GM19328 (cell line): Measurements from ENCODE around the gene HOXC4.
"Not testable (repeated sequence)": the region's sequence is repeated elsewhere in the genome, so short reads cannot be mapped to it uniquely, and the experiment has no call there.

Source experiments
- ATAC-seq: cut with Tn5 transposase; IDR thresholded peaks from one replicate; pipeline ENCODE4 v1.9.1; 2021; ENCODE audit warnings: mild to moderate bottlenecking, moderate library complexity; ENCODE audit not compliant: unreplicated experiment

The HOXC4 gene

DNA sequence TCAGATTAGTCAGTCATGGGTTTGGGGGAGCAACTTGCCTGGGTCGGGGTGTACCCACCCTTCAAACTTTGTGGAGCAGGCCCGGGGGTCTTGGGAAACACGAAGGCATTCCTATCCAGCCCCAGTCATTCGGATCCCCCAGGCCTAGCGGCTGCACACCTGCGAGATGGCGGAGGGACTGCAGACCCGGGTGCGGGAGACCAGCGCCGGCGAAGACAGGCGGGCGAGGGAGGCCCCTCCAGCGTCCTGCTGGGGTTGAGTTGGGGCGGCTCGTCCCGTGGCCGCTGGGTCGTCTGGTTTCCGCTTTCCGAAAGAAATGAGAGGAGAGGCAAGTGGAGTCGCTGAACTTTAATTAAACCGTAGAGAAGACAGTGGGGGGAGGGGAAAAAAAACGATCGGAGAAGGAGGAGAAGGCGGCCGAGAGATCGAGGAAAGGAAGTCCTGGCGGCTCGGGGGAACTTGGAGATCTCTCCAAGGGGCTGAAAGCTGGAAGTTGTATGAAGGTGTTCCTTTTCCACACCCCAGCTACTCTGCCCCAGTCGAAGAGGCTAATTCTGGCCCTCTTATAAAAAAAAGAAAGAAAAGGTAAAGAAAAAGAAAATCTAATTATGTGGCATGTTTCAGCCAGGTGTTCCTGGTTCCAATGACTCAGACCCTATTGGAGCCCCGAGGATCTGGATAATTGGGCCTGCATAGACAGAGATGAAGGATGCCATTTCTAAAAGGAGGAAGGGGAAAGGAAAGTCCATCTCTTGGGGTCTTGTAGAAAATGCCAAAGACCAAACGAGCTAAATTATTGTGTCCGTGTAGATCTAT is 28.2 kb downstream of the HOXC4 start:
- not testable (repeated sequence) for ATAC-seq

DNA sequence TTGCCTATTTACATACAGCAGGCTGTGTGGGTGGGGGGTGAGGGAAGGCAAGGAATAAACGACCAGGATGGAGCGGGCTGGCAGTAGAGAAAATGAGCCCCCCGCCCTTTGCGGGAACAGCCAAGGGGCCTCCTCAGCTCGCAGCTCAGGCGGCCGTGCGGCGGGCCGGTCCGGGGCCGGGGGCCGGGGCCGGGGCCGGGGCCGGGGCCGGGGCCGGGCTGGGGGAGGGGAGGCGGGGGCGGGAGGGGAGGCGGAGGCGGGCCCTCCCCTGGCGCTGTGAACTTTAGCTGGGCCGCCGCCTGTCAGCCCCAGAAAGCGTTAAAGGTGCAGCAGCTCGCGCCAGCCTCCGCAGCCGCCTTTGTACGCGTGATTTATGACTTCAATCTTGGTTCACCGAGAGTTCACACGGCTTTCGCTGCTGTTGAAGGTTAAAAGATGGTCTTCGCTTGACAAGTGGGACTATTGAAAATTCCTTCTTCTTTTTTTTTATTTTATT is 28.8 kb downstream of the HOXC4 start:
- ATAC-seq = no peak

DNA sequence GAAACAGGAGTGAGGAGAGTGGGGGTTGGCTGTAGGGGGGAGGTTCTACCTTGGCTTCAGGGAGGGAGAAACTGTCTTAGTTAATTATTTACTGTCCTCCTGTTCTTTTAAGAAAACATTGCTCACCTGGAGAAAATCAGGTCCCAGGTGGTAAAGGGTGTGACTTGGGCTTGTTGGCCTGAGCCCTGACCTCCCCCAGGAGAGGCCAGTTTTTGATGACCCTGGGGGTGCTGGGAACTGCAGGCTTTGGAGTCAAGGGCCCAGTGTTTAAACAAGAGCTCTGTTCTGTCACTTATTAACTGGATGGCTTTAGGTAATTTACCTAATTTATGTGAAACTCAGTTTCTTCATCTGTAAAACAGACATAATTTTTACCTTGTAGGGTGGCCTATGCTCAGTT is 34.4 kb downstream of the HOXC4 start:
- not testable (repeated sequence) for ATAC-seq

DNA sequence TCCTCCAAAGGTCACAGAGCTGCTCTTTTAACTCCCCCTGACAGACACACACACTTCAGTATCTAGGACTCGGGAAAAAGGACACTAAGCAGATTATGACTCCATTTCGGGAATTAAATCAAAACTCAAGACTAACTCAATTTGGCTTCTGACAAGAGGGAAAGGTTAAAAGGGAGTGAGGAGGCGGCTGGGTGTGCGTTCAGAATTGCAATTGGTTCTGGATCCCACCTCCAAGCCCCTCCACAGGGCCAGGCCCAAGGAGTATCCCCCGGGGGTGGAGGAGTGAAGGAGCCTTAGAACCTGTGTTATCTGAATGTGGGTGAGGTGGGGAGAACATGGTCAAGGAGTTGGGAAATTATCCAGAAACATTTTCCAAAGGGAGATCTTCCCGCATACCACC is 35.8 kb downstream of the HOXC4 start:
- ATAC-seq = not testable (repeated sequence)

DNA sequence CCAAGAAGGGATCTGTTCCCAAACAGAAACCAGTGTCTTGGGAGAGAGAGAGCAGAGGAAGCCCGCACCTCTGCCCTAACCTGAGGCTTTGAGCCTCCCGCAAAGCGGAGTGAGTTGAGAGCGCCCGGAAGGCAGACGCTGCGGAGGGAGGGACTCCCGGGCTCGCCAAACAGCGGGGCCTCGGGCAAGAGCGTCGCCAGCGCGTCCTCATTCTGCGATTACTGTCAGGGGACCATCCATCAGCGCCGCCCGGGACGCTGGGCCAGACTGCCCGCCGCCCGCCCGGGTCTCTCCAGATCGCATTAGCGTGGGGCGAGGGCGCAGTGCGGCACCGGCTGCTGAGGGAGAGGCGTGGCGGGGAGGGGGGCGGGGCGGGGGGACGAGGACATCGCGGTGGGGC is 36.7 kb downstream of the HOXC4 start:
- ATAC-seq = not testable (repeated sequence)

DNA sequence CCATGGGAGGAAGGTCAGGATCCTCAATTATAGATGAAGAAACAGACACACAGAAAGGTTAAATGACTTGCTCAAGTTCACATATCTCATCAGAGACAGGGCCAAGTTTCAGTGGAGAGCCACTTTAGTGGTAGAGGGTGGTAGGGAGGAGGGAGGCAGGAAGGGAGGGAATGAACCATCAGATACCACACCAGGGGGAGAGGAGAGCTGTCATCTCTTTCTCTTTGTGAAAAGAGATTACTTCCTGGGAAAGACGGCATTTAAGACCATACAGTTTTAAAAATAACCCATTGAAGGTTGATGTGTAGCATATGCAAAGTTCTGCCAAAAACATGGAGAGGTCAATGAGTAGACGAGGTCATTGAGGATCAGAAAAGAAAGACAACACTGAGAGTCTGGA is 39.3 kb downstream of the HOXC4 start:
- ATAC-seq = not testable (repeated sequence)

DNA sequence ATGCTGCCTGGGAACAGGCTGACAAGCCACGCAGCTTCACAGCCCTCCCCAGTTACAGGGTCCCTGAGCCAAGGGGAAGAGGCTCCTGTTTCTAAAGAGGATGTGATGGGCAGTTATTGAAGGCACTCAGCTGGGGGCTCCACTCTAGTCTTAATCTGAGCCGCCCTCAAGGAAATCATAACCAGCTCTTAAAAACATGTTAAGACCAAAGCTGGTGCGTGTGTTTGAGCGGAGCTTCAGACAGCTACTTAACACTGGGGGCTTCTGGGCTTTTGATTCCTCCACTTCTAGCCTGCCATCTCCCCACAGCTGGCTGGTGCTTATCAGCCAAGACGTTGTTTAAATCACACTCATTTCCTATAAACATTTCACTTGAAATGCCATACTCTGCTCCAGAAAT is 42.3 kb downstream of the HOXC4 start:
- ATAC-seq = not testable (repeated sequence)

DNA sequence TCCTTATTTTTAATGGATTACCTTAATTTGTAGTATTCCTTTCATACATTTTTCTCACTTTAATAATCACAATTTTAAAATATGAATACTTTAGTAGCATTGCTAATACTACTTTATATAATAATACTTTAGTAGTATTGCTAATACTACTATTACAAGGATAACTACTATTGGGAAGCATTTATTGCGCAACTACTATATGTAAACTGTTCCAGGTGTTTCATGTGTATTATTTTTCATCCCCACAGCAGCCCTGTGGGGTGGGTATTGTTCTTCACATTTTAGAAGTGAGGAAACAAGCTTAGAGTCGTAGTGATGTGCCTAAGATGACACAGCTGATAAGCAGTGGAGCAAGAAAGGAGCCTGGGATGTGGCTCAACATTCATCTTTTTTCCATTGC is 45.0 kb downstream of the HOXC4 start:
- not testable (repeated sequence) for ATAC-seq

DNA sequence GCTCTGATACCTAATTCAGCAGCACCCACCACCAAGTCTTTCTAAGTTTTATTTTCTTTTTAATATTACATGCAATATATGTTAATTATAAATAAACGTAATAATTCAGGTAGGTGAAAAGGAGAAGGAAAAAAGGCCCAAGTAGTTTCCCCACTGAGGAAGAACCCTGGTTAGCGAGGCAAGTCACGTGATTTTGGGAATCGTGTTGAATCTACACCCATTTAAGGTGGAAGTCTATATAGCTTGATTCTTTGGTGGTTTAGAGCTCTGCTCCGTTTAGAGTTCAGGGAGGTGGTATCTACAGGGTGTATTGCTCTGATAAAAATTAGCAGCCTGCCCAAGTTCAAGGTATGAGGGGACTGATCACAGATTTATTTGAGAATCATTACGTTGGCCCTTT is 47.0 kb downstream of the HOXC4 start:
- ATAC-seq = not testable (repeated sequence)

DNA sequence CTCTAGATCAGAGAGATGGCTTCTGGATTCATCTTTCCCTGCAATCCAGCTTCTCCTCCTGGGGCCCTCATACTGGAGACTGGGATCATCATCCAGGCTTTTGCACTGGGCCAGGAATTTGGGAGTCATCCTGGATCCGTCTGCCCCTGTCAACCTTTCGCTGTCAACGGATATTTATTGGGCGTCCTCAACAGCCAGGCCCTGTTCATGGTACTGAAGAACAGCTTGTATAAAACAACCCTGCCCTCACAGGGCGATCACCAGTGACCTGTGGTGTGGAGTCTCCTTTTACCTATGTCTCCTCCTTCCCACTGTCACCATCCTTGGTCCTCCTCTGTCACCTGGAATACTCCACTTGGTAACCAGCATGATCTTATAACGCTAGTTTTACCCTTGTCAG is 48.6 kb downstream of the HOXC4 start:
- ATAC-seq = not testable (repeated sequence)

DNA sequence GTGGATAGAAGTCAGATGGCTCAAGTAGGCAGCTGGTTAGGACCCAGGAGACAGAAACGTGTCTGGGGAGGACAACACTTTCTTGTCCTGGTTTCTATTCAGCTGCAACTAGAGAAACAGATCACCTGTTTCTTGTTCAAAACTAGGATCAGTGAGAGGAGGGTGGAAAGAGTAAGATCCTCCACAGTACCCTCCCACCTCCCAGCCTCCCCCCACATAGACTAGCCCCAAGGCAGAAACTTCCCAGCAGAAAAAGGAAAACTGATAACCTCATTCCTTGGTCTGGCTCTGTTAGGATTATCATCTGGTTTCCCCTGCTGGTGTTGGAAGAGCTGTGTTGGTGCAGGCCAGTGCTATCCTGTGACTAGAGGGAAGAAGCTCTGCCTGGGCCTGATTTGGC is 50.2 kb downstream of the HOXC4 start:
- not testable (repeated sequence) for ATAC-seq
